G401 (cell line): Measurements from ENCODE around the gene DBX1. TPM values are rescaled to one million over a fixed set of nuclear protein-coding genes. Genes with fewer than 3 reads are reported as not detected.

Experiments used
- DNase-seq: peaks from one replicate; pipeline ENCODE4 v3.0.0-alpha.2; 2015; ENCODE audit warnings: low spot score
- in situ Hi-C: cut with HindIII; loops from 2 replicates; pipeline ENCODE4 v1.10.0; 2016; ENCODE audit warnings: low sequenced_read_pairs, mixed read lengths
- total RNA-seq: library from RNA; depleted of rRNA; stranded (reverse); fragments of >200 nt; shearing (Covaris generic); gene quantifications from 2 replicates; pipeline ENCODE4 v1.2.3, GENCODE V29; 2014

DBX1 gene
- total RNA-seq, 1 experiment from 2014 or later, result not detected

DNA sequence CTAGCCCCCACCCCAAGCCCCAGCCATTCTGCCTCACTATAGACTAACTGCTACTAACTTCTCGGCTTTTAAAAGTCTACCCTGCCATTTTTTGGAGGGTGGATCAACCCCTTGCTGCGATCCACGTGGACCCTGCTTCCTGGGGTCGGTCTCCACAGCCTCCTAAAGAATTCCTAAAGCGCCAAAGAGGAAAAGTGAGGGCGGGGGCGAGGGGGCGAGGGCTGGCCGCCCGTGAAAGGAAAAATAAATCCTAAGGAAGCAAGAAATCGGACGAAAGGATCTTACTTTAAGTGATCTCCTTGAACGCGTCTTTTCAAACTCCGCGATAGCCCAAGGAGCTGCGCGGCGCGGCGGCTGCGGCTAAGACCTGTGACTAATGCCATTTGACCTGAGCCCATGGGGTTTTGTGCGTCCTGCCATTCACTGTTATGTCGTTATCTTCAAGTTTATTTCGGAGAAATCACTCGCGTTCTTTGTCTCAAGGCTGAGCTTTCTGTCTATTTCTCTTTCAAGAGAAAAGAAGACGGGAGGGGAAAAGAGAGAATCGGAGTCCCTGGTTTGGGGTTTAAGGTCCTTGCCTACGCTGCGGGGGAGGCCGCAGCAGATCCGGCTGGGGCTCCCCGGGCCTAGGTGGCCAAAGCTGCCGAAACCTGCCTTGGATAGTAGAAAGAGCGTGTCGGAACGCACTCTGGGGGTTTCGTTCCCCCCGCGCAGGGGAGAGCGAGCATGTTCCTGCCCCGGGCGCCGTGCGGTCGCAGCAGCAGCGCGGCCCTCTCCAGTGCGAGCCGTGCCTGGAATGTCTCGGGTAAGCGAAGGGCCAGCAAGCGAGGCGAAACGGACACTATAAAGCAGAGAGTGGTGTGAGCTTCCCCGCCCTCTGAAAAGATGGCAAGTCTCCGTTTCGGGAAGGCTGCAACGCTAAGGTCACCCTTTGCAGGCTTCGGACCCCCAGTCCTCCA, 2.8 kb upstream of the DBX1 start:
- in situ Hi-C loops, result no loop called here
- peak; percentile 29 for DNase-seq

DNA sequence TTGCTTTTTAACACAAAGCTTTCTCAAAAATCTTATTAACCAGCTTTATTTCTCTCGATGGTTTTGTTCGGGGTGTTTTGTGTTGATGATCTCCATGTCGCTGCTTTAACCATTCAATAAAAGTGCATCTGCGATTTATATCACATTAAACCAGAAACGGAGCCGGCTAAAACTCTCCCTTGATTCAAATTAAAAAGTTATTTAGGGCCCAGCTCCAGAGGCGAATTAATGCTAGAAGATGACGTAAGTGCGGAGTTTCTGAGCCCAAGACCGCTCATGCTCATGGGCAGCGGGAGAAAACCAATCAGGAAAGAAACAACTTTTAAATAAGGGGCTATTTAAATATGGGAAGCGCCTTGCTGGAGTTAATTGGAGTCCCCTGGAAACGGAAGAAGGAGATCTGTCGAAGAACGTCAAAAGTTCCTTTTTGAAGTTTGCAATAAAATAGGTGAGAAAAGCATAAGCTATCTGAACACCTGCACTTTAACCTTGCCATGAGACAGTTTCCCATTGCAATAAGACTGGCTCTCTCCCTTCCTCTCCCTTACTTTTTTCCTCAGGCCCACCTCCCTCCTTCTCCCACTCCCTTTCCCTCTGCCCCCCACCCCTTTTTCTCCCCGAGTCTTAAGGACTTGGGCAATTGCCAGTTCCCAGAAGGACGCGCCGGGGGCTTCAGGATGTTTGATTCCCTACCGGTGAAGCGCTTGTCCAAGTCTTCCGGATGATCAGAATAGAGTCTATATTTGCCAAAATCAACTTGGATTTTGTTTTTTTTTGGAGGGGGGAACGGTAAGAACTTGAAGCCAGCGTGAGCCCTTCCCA, 1.9 kb upstream of the DBX1 start:
- no peak for DNase-seq
- in situ Hi-C loops, result no loop called here

DNA sequence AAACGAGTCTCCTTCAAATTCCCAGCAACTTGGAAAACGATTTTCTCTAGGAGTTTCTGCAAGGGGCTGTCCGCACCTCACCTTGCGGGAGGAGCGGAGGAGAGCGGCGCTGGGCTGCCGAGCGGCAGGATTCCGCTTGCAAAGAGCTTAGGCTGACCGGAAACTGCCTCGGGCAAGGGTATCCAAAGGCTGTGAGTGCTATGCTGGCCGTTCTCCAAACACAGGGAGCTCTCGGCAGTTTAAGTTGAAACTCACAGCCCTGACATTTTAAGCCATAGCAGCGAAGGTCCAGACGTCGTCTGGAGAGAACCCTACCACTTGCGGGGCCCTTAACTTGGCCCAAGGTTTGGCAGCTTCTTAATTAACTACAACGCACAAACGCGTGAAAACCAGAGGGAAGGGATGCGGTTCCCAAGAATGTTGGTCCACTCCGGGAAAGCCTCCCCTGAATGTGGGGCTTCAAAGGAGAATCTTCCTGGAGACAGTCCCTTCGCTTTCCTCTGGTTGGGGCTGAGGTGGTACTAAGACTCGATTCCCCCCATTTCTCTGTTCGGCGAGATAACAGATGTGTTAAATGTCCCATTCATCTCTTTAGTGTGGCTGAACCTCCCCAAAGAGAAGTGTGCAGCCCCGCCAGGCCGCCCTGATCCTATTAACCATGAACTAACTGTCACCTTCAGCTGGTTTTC, 1.1 kb upstream of the DBX1 start:
- no peak for DNase-seq
- in situ Hi-C loops, result no loop called here

DNA sequence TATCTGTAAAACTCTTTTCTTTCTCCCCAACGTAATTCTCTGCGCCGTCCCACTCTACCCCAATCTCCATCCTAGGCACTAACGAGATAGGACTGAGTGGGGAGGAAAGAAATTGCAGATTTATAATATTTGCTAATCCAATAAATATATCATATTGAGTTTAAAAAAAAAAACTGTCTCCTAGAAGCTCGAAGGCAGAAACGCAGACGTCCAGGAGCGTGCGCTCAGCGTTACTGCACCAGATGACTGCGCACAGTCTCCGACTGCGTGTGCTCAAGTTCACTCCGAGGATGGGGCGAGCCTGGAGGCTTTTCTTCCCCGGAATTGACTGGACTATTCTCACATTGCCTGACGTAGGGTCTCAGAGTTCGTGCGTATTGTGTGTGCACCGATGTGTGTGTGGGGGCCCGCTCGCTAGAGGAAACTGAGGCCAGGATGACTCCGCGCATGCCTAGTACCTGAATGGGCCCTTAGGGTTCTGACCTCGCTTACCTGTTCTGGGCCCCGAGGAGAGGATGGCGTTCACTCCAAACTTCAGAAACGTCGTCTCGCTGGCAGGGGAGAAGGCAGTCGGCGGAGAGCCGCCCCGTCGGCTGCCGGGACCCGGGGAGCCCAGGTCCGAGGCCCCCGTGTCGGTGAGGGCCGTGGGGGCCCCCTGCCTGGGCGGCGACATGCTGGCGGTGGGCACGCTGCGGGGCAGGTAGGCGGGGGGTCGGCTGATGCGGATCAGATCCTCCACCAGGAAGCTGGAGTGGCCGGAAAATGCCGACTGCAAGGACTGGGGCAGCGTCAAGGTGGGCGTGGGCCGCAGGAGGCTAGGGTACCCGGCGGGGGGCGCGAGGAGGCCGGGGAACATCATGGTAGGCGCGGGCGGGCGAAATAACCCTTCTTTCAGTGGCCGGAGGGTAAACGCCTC, 551 bp downstream of the DBX1 start:
- in situ Hi-C loops, result no loop called here
- DNase-seq, result no peak

DNA sequence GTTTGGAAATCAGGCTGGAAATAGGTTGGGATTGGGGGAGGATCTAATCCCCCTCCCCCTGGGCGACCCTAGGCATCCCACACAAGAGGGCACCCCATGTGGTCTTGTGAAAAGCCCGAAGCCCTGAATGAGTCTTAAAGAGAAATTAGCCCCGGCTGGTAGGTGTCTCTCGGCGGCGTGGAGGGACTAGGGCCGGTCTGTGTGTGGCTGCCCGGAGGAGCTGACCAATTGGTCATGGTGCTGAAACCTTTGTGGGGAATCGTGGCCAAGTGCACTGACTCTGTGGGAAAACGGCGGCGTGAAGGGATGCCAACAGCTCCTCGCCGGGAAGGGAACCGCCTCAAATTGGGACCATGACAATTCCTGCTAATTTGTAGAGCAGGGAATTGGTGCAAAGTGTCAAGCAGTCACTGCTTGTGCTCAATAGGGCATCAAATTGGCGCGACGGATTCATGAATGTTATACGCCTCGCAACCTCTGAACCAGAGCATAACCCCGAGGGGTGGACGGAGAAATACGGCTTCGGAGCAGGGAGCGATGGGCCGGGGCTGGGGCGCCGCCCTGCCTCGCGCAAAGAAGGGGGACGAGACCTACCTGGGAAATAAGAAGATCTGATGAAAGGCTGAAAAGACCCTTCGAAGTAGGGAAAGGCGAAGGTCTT, 1.5 kb downstream of the DBX1 start:
- in situ Hi-C loops, result no loop called here
- peak; percentile 13 for DNase-seq

DNA sequence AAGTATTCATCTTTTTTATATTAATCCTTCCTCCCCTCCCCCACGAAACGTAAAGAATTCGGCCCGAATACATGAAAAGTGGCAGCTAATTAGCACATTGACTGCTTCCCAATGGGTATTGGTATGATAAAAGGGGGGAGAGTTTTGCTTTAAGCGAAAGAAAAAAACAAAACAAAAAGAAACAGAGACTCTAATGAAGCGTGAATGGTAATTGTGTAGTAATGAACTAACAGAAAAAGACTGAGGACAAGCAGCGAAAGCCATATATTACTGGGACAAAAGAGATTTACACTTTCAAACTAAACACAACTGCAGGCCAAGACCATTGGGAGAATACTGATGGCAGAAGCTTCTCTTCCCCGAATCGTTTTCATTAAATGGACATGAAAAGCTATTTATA, 2.5 kb downstream of the DBX1 start:
- DNase-seq, result no peak
- in situ Hi-C loops, result no loop called here

DNA sequence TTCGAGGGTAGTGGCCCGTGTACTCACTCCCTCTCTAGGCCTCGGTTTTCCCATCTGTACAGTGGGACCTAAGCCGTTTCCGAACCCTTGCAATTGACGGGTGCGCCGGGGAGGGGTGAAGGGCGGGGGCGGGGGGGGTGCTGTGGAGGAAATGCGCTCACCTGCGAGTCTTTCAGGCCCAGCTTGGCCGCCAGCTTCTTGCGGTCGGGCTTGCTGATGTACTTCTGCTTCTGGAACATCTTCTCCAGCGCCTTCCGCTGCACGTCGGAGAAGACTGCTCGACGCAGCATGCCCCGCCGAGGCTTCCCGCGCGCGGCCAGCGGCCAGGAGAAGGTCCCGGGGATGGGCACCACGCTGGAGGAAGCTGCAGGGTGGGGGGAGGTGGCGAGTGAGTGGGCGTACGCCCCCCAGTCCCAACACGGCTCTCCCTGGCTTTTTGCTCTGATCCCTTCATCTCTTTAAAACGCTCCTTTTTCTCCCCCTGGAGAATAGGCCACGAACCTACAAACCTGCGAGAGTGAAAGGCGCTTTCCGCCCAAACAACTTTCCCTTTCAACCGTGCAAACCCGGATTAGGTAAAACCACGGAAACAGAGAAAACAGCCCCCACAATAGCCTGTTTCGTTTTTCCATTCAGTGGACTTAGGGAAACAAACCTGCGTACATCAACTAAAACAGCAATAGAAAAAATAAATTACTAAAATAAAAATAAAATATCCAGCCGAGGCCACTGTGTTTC, 3.2 kb downstream of the DBX1 start:
- no peak for DNase-seq
- in situ Hi-C loops, result no loop called here

DNA sequence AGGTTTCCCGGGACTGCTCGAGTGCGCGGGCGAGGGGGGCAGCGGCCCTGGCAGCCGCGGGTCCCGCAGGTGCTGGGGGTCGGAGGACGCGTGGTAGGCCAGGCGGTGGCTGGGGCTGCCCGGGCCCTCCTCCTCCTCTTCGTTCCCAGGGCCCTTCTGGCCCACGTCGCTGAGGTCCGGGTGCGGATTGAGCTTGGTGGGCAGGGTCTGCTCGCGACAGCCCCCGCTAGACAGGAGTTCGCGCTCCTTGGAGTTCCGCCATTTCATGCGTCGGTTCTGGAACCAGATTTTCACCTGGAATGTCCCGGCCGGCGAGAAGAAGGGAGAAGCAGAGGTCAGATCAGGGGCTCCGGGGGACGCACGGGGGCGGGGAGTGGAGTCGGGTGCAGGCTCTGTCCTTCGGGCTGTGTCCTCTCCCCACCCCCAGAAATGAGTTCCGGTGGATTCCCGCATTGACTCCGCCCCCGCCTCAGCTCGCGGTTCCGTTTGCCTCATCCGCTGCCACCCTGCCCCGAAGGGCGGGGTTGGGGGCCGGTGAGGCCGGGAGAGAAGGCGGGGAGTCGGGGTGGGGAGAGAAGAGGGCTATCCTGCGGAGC, 3.9 kb downstream of the DBX1 start:
- in situ Hi-C loops, result no loop called here
- no peak for DNase-seq

DNA sequence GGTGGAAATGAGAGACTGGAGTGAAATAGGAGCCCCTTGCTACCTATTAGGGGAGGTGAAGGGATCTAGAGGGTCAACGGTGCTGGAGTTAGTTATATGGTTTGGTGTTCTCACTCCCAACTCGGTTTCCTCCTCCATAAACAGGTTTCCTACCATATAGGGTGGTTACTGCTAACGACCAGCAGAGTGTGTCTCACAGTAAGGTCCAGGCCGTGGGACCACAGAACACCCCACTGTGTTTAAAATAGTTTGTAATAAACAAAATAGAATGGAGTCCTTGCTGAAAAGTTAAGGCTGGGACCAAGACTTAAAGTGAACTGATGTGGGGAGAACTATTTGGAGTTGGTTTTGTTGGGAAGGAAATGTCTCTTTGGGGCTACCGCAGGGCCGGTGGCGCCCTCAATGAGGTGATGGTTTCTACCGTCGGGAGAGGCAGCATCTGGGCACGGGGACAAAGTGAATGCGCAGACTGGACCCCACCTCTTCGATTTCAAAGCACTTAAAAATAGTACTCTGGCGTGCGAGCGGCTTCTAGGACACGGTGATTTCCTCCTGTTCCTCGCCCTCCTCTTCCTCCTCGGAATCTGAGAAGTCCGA, 4.5 kb downstream of the DBX1 start:
- DNase-seq, result no peak
- in situ Hi-C loops, result no loop called here

DNA sequence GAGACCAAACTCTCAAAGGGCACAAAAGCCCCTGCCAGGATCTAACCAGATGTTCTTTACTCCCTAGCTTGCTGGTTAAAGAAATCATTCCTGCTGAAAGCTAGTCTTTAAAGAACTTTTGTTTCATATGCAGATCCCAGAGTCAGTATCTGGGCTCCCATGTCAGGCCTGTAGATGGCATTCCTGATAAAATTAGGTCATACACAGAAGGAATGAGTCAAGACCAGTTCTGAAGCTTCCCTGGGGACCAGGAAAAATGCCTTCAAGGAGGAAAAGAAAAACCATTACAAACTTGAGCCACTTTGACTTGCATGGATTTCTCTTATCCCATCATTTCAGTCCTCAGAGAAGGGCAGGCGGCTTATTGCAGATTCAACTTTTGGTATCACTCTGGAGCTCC, 5.9 kb downstream of the DBX1 start:
- DNase-seq, result no peak
- in situ Hi-C loops, result no loop called here

DNA sequence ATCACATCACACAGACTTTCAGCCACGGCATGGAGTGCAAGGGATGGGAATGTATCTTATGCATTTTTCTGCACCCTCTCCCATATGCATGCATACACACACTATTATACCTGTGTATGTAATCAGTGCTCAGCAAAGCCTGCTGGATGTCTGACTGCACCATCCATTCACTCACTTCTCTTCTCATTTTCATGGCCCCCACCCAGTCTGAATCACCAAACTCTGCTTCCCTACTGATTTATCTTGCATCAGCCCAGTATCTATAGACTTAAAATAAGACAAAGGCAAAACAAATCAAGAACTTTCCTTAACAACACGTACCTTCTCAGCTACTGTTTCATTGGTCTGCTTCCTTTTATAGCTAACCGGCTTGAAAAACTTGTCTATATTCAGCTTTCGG, 21.6 kb downstream of the DBX1 start:
- in situ Hi-C loops, result no loop called here
- no peak for DNase-seq

DNA sequence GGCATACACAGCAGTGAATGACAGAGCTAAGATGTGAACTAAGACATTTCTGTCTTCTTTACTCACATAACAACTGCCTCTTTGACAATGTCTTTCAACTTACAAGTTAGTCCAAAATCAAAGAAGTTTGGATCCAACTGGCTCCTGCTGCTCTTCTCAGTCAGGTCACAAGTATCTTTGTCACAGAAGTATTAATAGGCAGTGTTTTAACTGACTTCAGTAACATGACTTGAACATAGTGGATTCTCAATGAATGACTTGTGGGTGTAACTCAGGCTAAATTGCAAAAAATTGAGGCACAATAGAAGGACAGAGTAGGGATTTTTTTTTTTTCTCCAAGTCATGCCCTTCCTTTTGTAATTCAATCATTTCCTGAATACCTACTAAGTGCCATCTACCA, 22.6 kb downstream of the DBX1 start:
- in situ Hi-C loops, result no loop called here
- DNase-seq, result no peak

DNA sequence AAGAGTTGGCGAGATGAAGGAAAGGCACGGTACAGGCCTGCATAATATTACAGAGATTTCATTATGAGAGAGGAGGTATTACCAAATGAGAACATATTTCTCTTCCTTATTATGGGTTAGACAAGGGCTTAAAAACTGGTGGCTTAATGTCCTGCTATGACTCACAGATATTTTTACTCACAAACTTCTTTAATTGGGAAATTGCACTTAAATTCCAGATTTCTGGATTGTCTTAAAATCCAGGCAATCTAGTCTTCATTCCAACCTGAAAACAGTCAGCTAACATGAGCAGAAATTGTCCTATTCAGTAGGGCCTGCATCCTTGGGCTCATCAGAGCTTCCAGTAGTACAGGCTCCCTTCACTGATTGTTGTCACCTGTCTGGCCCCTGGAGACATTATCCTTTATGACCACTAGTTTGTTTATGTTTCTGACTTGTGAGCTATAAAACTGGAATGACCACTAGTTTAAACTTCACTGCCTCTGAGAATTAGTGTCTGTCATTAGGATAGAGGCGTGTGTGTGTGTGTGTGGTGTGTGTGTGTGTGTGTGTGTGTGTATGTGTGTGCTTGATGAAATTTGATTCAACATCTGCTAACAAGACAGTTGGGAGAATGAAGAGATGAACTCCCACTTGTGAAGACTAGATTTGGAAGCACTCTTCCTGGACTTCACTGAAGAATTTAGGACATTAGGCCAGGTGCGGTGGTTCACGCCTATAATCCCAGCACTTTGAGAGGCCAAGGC, 25.1 kb downstream of the DBX1 start:
- in situ Hi-C loops, result no loop called here
- no peak for DNase-seq

DNA sequence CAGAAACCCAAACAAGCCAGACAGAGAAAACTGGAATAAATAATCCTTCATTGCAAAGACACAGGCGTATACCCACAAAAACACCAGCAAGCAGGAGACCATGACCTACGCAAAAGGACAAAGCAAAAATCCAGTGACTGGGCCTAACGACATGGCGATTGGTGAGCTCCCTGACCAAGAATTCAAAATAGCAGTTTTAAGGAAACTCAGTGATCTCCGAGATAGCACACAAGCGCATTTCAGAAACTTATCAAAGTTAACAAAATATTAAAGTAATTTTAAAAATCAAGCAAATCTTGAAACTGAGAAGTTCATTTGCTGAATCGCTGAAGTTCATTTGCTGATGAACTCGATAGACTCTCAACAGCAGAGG, 27.6 kb downstream of the DBX1 start:
- no peak for DNase-seq
- in situ Hi-C loops, result no loop called here

DNA sequence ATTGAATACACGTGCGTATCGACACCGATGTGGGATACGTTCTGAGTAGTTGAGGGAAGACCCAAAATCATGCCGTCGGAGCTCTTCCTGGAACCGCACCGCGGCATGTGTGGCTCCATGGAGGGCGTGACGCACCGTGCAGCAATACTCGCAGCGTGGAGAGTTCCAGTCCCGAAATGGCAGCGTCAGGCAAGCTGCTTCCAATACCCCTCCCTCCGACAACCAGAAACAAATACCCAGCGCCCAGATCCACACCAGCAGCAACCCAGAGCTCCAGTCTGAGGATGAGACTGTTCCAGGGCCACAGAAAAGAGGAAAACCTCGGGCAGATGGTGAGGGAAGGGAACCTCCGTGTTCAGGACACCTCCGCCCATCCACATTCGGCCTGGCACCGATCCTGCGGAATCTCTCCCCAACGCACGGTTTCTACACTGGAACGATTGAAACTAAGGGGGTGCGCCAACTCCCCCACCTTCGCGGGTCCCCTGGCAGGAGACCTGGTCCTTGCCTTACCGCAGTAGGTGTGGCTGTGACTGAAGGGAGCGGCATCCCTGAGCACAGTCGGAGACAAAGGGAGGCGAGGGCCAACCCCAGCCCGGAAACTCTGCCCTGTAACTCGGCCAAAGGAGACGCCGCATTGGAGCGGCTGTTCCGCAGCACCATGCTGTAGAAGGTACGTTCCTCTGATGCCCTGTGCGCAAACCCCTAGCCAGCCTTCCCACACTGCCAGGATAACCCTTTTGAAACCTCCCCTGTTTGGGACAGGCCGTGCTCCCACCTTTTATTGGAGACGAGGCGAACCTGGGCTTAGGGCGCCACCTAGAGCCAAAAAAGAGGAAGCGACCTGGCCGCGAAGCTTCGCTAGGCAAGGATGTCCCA, 28.2 kb downstream of the DBX1 start:
- in situ Hi-C loops, result no loop called here

More for the DNA sequence above, 28.2 kb downstream of the DBX1 start:
- DNase-seq, result peak; percentile 74
